HCT116 (cell line): Measurements from ENCODE around the gene GPR139. TPM values are rescaled to one million over a fixed set of nuclear protein-coding genes. Genes with fewer than 3 reads are reported as not detected.

Experiments
- ATAC-seq: fragments of 200-7000 bp; cut with Tn5 transposase; 2 replicates; pipeline ENCODE4 v1.9.1; 2020; ENCODE audit warnings: mild to moderate bottlenecking, moderate library complexity
- BruUV-seq: library from RNA; stranded (reverse); fragments of 400-500 nt; replicated peaks from 2 replicates; lab custom pipeline; 2021; lab: Mats Ljungman, UMichigan
- CTCF ChIA-PET: fragments of 300-600 bp; sonication (Branson Sonifier 250); formaldehyde crosslinking; loops from one replicate; lab custom pipeline; 2021; ENCODE audit warnings: antibody characterized with exemption; lab: Charles Lee
- POLR2A ChIA-PET: fragments of 300-600, 350-600 bp; sonication (Branson Sonifier 250); formaldehyde crosslinking; loops from one replicate; lab custom pipeline; 2021; ENCODE audit warnings: antibody characterized with exemption; lab: Charles Lee
- RAD21 ChIA-PET, 2 experiments: fragments of 300-600 bp; sonication (Branson Sonifier 250); formaldehyde crosslinking; loops; one replicate each; lab custom pipeline; 2023; ENCODE audit warnings: low total read pairs in 2 of 2; ENCODE audit not compliant: uncharacterized antibody in 2 of 2, unreplicated experiment in 2 of 2, low non-redundant PET in 1 of 2; lab: Charles Lee
- DNase-seq: peaks from one replicate; pipeline ENCODE4 v3.0.0-alpha.2; 2010; ENCODE audit warnings: low read depth, low spot score
- H2AFZ ChIP-seq: fragments of 200-600 bp; shearing (Covaris generic), sonication (generic); 2 replicates; pipeline ENCODE4 v1.6.1; 2017; ENCODE audit warnings: low read depth, mixed run types, mixed read lengths, antibody characterized with exemption, low read length; ENCODE audit not compliant: poor library complexity, severe bottlenecking
- H3K27ac ChIP-seq: 2 replicates; pipeline ENCODE4 v1.5.1; 2012; ENCODE audit warnings: low read depth, low read length
- H3K27me3 ChIP-seq: fragments of 200-600 bp; sonication (generic); 2 replicates; pipeline ENCODE4 v1.6.1; 2016; ENCODE audit warnings: mixed run types, low read length, mixed read lengths; ENCODE audit not compliant: insufficient read depth
- H3K36me3 ChIP-seq, 2 experiments: fragments of 200-500 bp in 1 of 2; fragments of 200-600 bp in 1 of 2; sonication (Bioruptor generic) in 1 of 2; sonication (generic) in 1 of 2; 2 replicates each; pipeline versions ENCODE4 v1.5.1 to v1.6.1; 2014 to 2016; ENCODE audit warnings: low read length in 2 of 2, inconsistent platforms in 1 of 2, mixed read lengths in 1 of 2, mixed run types in 1 of 2; ENCODE audit not compliant: insufficient read depth in 2 of 2, control insufficient read depth in 1 of 2
- H3K4me1 ChIP-seq, 2 experiments: fragments of 200-600 bp in 1 of 2; sonication (generic) in 1 of 2; 2 replicates each; pipeline versions ENCODE4 v1.5.1 to v1.6.1; 2012 to 2017; ENCODE audit warnings: low read length in 2 of 2, inconsistent platforms in 1 of 2, mild to moderate bottlenecking in 1 of 2, mixed read lengths in 1 of 2, mixed run types in 1 of 2, moderate library complexity in 1 of 2; ENCODE audit not compliant: insufficient read depth in 2 of 2, control insufficient read depth in 1 of 2
- H3K4me2 ChIP-seq: fragments of 200-600 bp; sonication (generic); 2 replicates; pipeline ENCODE4 v1.6.1; 2017; ENCODE audit warnings: mixed run types, low read length, mixed read lengths
- H3K4me3 ChIP-seq, 2 experiments: fragments of 200-600 bp in 1 of 2; sonication (generic) in 1 of 2; replicated peaks in 1 of 2; 2 replicates each; pipeline ENCODE4 v1.5.1; 2011 to 2016; ENCODE audit warnings: low read length in 2 of 2, control low read depth in 1 of 2, low read depth in 1 of 2, mild to moderate bottlenecking in 1 of 2, mixed read lengths in 1 of 2, mixed run types in 1 of 2
- H3K79me2 ChIP-seq: fragments of 200-600 bp; sonication (generic); 2 replicates; pipeline ENCODE4 v1.6.1; 2017; ENCODE audit warnings: mild to moderate bottlenecking, mixed run types, low read length, moderate library complexity, mixed read lengths; ENCODE audit not compliant: insufficient read depth
- H3K9ac ChIP-seq: fragments of 200-600 bp; sonication (generic); 2 replicates; pipeline ENCODE4 v1.6.1; 2016; ENCODE audit warnings: low read length, mixed read lengths
- H3K9me2 ChIP-seq: fragments of 200-600 bp; sonication (generic), shearing (Covaris generic); 2 replicates; pipeline ENCODE4 v1.6.1; 2017; ENCODE audit warnings: mixed run types, mild to moderate bottlenecking, moderate library complexity; ENCODE audit not compliant: insufficient read depth
- H3K9me3 ChIP-seq, 2 experiments: fragments of 200-500 bp in 1 of 2; fragments of 200-600 bp in 1 of 2; sonication (Bioruptor generic) in 1 of 2; sonication (generic) in 1 of 2; 2 replicates each; pipeline ENCODE4 v1.6.1; 2014 to 2017; ENCODE audit warnings: low read length in 2 of 2, mixed read lengths in 2 of 2, inconsistent platforms in 1 of 2, low read depth in 1 of 2, mild to moderate bottlenecking in 1 of 2, mixed run types in 1 of 2, moderate library complexity in 1 of 2; ENCODE audit not compliant: control insufficient read depth in 1 of 2, insufficient read depth in 1 of 2
- H4K20me1 ChIP-seq: fragments of 200-600 bp; sonication (generic), shearing (Covaris generic); 2 replicates; pipeline ENCODE4 v1.6.1; 2017; ENCODE audit warnings: mixed run types, mild to moderate bottlenecking, moderate library complexity; ENCODE audit not compliant: insufficient read depth
- CTCF ChIP-seq, 3 experiments: fragments of 200-600 bp in 1 of 3; sonication (generic) in 1 of 3; IDR thresholded peaks in 2 of 3; conservative IDR thresholded peaks in 1 of 3; 2 replicates each; pipeline ENCODE4 v1.5.1; 2012 to 2017; ENCODE audit warnings: low read depth in 2 of 3, low read length in 2 of 3, antibody characterized with exemption in 1 of 3, borderline replicate concordance in 1 of 3, control low read depth in 1 of 3, mild to moderate bottlenecking in 1 of 3, mixed read lengths in 1 of 3, mixed run types in 1 of 3, moderate library complexity in 1 of 3; ENCODE audit not compliant: insufficient read depth in 1 of 3
- ELF1 ChIP-seq: IDR thresholded peaks from 2 replicates; pipeline ENCODE4 v1.6.1; 2012; ENCODE audit warnings: low read depth, borderline replicate concordance
- RAD21 ChIP-seq: IDR thresholded peaks from 2 replicates; pipeline ENCODE4 v1.6.1; 2012; ENCODE audit warnings: low read depth, mild to moderate bottlenecking
- SRF ChIP-seq: IDR thresholded peaks from 2 replicates; pipeline ENCODE4 v1.6.1; 2012; ENCODE audit warnings: low read depth
- YY1 ChIP-seq: IDR thresholded peaks from 2 replicates; pipeline ENCODE4 v1.6.1; 2011; ENCODE audit warnings: low read length, low read depth, moderate library complexity, mild to moderate bottlenecking; ENCODE audit not compliant: insufficient replicate concordance; ENCODE audit errors: extremely low read depth
- ZNF274 ChIP-seq: fragments of 200-500 bp; sonication (Bioruptor generic); IDR thresholded peaks from 2 replicates; pipeline ENCODE4 v1.6.1; 2014; ENCODE audit warnings: mild to moderate bottlenecking, low read depth, low read length, inconsistent platforms
- intact Hi-C: fragments of 100-400 bp; cut with micrococcal nuclease; formaldehyde crosslinking; loops from 2 replicates; pipeline ENCODE4 v1.10.0; 2022
- total RNA-seq: library from RNA; stranded (reverse); gene quantifications from one replicate; pipeline ENCODE4 v1.2.1, GENCODE V29; 2021; ENCODE audit not compliant: unreplicated experiment
- TF ChIP-seq, protein P1 (sequence below): IDR thresholded peaks from 2 replicates; pipeline ENCODE4 v1.6.1; 2012; ENCODE audit warnings: low read depth
- TF ChIP-seq, protein P2 (sequence below): IDR thresholded peaks from 2 replicates; pipeline ENCODE4 v1.6.1; 2011; ENCODE audit warnings: mild to moderate bottlenecking, low read length, moderate library complexity; ENCODE audit not compliant: insufficient replicate concordance; ENCODE audit errors: extremely low read depth

The GPR139 gene
- total RNA-seq, 1 experiment from 2014 or later: not detected

GRCh38 chr16:20041924-20042596, 31.6 kb downstream of the GPR139 start:
- Histone ChIP-seq H2AFZ (no peak overlapping the region), H3K79me2 (no peaks in the 10 kb centered on the region), H3K36me3 (no peaks in the 10 kb centered on the region), H3K9ac (no peak overlapping the region), H3K4me2 (no peak overlapping the region), H3K9me2 (no peaks in the 10 kb centered on the region), H3K4me3 (no peak overlapping the region), H3K27me3 (peaks cover 73% of the 10 kb centered on the region), H3K9me3 (no peaks in the 10 kb centered on the region), H3K27ac (no peak overlapping the region), H3K4me1 (no peaks in the 10 kb centered on the region), H4K20me1 (no peaks in the 10 kb centered on the region)
- no peak for ATAC-seq
- TF ChIP-seq ELF1 (no peak), CTCF (IDR thresholded peaks at IDR 0.05 in 2 of 3, conservative IDR thresholded peaks at IDR 0.05 in 1 of 3; ENCODE audit: borderline replicate concordance in 1 of 3, insufficient read depth in 1 of 3, low read depth in 2 of 3, low read length in 2 of 3) (no peak), SRF (no peak), ZNF274 (no peak), RAD21 (no peak), YY1 (no peak)
- TF ChIP-seq, protein P1, sequence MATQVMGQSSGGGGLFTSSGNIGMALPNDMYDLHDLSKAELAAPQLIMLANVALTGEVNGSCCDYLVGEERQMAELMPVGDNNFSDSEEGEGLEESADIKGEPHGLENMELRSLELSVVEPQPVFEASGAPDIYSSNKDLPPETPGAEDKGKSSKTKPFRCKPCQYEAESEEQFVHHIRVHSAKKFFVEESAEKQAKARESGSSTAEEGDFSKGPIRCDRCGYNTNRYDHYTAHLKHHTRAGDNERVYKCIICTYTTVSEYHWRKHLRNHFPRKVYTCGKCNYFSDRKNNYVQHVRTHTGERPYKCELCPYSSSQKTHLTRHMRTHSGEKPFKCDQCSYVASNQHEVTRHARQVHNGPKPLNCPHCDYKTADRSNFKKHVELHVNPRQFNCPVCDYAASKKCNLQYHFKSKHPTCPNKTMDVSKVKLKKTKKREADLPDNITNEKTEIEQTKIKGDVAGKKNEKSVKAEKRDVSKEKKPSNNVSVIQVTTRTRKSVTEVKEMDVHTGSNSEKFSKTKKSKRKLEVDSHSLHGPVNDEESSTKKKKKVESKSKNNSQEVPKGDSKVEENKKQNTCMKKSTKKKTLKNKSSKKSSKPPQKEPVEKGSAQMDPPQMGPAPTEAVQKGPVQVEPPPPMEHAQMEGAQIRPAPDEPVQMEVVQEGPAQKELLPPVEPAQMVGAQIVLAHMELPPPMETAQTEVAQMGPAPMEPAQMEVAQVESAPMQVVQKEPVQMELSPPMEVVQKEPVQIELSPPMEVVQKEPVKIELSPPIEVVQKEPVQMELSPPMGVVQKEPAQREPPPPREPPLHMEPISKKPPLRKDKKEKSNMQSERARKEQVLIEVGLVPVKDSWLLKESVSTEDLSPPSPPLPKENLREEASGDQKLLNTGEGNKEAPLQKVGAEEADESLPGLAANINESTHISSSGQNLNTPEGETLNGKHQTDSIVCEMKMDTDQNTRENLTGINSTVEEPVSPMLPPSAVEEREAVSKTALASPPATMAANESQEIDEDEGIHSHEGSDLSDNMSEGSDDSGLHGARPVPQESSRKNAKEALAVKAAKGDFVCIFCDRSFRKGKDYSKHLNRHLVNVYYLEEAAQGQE: no peak
- TF ChIP-seq, protein P2, sequence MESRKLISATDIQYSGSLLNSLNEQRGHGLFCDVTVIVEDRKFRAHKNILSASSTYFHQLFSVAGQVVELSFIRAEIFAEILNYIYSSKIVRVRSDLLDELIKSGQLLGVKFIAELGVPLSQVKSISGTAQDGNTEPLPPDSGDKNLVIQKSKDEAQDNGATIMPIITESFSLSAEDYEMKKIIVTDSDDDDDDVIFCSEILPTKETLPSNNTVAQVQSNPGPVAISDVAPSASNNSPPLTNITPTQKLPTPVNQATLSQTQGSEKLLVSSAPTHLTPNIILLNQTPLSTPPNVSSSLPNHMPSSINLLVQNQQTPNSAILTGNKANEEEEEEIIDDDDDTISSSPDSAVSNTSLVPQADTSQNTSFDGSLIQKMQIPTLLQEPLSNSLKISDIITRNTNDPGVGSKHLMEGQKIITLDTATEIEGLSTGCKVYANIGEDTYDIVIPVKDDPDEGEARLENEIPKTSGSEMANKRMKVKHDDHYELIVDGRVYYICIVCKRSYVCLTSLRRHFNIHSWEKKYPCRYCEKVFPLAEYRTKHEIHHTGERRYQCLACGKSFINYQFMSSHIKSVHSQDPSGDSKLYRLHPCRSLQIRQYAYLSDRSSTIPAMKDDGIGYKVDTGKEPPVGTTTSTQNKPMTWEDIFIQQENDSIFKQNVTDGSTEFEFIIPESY: no peak
- ChIA-PET POLR2A (no interaction called here), CTCF (no interaction called here), RAD21 (no interaction called here)
- no peak for DNase-seq
- no TSS peak for BruUV-seq
- intact Hi-C loops: no loop called here
